GM19467 (cell line): Measurements from ENCODE around the gene MRPL17.

ENCODE experiments used
- ATAC-seq: cut with Tn5 transposase; IDR thresholded peaks from one replicate; pipeline ENCODE4 v1.9.1; 2021; ENCODE audit warnings: mild to moderate bottlenecking, moderate library complexity; ENCODE audit not compliant: unreplicated experiment

MRPL17 gene

DNA sequence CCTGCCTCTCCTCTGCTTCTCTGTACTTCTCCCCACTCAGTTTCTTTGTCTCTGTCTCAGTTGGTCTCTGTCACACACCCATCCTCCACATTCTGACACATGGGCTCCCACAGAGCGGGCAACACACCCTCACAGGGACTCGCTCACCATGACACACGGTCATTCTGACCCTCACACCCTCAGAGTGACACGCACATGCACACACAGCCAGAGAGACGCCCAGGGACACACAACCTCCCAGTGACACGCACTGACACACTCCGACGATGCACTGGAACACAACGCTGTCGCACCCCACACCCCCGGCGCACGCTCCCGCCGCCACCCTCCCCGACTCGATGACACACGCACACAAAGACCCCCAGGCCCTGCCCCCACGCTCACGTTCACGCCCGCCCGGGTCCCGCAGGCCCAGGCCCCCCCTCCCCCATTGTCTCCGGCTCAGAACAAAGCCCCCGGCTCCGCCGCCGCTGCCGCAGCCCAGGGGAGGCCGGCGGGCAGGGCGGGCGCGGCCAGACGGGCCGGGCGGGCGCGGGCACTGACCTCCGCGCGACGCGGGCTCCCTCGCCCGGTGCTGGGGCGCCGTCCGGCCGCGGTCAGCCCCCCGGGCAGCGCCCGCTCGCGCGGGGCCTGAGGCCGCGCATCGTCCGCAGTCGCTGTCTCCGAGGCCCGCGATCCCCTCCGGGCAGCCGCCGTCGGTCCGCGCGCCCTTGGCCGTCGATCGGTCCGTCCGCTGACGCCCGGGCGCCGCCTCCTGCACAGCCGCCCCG lies 27.9 kb downstream of the MRPL17 start:
- ATAC-seq = no peak

DNA sequence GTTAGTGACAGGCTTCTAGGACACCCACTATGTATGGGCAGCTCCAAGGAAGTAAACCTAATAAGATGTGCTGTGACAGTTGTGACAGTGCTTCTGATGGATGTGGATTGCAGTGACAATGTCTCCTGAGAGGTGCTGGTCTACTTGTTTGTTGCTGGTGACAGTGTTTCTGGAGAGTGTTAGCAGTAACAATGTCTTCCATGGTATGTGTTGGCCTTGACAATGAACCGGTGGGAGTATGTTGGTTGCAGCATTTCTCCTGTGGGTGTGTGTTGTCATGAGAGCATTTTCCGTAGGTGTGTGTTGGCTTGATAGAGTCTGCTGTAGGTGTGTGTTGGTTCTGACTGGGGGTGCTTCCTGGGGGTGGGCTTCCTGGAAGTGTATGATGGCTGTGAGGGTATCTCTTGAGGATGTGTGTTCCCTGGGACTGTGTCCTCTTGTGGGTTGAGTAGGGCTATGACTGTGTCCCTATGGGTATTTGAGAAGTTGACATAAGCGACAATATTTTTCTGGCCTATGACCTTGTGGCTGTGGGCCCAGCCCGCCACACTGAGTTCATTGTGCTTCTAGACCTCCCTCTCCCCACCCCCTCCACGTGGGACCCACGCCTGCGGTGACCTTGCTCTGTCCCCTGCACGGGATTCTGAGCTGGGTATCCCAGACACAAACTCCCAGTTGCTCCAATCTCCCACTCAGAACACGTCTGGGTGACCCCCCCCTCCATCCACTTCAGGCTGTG lies 28.7 kb downstream of the MRPL17 start:
- no peak for ATAC-seq

DNA sequence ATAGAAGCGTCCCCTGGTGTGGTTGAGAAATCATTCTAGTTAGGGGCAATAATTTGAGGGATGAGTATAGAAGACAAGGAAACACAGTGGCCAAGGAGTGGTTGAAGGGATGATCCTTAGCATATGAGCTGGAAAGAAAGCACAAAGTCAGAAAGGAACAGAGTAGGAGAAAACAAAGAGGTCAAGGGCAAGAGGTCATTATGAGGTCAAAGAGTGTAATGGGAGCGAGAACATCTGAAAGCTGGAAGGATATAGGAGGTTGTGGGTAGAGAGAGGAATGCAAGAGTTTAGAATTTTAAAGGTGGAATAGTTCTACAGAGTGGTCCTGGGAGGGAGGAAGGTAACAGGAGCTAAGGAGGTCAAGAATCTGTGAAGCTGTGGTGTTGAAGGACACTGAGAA lies 29.5 kb downstream of the MRPL17 start:
- ATAC-seq = no peak

DNA sequence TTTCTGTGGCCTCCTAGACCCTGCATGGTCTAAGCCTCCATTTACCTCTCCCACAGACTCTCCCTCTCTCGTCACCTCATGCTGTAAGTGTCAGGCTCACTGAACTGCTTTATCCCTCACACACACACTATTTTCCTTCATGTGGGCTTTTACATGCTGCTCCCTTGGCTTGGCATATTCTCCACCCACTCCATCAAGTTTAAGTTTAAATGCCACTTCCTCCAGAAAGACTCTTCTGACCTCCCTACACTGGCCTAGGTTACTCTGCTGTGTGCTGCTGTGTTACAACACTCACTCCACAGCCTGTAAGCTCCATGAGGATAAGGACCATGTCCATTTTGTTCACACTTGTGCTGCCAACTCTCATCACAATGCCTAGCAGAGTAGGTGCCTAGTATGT lies 30.0 kb downstream of the MRPL17 start:
- no peak for ATAC-seq

DNA sequence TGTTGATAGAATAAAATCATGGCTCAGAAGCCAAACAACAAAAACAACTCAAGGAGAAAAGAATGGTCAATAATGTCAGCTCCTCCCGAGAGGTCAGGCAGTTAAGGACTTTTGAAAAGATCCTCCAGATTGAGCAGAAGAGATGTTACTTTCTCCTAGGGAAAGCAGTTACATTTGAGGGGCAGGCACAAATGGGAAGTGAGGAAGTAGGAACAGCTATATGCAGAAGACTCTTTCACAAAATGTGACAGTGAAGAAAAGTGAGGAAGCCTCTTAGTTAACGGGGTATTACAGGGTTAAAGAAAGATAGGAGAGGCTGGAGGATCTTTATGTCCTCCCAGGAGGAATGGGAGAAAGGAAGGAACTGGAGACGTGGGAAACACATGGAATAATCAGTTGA lies 31.0 kb downstream of the MRPL17 start:
- ATAC-seq = no peak

DNA sequence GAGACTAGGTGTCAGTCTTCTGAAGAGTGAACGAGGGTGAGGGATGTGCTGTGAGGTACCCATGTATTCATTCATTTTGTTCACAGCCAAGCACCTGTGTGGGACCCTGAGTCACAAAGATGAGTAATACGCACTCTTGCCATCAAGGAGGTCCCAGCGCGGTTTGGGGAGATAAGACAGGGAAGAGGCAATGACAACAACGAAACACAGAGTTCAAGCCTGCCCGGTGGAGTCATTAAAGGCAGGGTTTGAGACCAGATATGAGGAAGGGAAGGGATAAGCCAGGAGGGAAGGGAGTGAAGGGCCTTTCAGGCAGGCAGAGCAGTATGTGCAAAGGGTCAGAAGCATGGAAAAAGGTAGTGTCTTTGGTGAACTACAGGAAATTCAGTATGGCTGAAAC lies 32.2 kb downstream of the MRPL17 start:
- ATAC-seq = no peak

DNA sequence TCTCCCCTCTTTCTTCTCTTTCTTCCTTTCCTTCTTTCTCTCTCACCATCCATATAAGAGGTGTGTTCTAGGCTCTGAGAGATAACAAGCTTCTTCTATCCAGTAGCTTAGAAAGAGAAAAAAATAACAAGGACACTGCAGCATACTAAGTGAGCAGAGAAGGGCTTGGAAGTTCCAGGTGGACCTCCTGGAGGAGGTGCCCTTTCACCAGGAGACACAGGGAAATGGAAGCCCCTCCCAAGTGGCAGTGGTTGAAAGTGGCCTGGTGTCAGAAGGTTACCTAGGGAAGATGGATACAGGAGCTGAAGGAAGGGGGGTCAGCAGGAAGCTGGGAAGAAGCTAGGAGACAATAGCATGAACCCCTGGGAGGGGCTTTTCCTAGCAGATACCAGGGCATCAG lies 33.0 kb downstream of the MRPL17 start:
- ATAC-seq = no peak

DNA sequence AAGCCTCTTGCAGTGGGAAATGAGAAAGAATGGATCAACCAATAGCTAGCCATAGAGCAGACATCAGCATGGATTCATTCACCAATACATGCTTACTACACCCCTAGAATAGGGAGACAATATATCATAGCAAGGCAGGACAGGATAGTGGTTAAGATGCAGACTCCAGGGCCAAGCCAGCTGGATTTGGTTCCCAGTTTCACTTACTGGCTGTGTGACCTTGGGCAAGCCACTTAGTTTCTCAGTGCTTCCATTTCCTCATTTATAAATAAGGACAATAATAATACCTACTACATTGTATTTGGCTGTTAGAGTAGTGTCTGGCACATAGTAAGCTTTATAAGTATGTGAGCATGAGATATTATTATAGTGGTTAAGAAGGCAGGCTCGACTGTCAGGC lies 34.6 kb downstream of the MRPL17 start:
- ATAC-seq = no peak

DNA sequence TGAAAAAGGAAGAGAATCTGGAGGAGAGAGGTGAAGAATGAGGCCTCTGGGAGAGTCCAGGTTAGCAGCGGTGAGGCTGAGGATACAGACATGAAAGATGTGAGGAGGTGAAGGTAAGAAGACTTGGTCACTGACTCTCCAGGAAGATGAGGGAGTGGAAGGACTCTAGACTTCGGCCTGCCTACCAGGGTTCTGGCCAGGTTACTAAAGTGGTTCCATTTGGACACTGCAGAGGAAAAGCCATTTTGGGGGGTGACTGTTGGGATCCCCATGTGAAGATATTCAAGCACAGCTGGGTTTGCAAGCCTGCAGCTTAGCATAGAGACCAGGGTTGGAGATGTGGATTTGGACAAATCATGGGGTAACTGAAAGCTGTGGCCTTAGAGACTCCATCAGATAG lies 35.3 kb downstream of the MRPL17 start:
- no peak for ATAC-seq

DNA sequence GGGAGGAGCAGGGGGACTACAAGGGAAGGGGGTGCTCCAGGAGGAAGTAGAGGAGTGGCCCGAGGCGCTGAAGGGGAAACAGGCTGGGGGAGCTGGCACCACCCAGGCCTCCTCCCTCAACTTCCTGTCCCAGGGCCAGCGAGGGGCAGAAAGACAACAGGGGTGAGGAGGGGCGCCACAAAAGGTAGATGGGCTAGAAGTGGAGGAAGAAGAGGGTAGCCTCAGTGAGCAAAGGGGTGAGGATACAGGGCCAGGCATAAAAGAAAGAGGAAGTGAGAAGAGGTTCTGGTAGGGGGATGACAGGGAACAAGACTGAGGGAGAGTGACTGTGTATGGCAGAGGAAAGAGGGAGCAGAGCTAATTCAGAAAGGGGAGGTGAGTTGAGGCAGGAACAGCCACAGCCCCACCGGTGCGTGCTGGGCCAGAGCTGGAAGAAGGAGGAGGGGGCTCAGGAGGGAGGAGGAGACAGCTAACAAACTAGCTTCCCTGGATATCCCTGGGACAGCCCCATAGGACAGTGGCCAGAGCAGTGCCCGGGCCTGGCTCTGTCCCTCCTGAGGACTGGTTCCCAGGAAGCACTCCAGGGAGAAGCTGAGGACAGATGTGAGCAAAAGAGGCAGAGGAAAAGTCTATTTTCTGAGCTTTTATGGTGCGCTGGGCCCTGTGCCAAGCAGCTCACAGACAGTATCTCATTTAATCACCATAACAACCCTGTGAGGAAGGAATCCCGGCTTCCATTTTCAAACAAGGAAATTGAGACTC lies 36.0 kb downstream of the MRPL17 start:
- ATAC-seq = peak; percentile 90

DNA sequence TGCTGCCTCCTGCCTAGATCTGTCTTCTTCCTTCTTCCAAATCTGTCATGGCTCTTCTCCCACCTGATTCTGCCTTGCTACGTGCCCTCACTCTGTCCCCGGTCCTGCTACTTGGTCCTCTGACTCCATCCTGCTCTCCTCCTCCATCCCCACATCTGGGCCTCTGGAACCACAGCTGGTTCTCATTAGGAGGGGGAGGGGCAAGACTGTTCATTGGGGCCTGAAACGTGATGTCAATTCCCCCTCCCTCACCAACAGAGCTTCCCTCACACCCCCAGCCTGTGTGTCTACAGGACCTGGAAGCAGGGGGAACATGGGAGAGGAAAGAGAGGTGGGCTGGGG lies 36.6 kb downstream of the MRPL17 start:
- no peak for ATAC-seq

DNA sequence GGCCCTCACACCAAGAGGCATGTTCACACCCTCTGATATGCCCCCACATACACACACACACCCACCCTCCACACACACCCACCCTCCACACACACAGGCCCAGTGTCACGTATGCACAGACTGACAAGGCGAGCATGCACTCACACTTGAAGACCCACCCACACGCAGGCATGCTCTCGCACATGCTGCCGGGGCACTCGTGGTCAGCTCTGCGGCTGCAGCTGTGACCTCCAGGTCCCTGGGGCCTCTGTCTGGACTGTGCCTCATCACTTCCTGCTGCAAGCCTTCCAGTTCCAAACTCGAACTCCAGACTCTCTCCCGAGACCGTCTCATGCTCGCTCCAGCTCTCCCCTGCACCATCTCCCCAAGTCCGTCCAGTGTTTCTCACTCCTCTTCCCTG lies 37.1 kb downstream of the MRPL17 start:
- ATAC-seq = no peak

DNA sequence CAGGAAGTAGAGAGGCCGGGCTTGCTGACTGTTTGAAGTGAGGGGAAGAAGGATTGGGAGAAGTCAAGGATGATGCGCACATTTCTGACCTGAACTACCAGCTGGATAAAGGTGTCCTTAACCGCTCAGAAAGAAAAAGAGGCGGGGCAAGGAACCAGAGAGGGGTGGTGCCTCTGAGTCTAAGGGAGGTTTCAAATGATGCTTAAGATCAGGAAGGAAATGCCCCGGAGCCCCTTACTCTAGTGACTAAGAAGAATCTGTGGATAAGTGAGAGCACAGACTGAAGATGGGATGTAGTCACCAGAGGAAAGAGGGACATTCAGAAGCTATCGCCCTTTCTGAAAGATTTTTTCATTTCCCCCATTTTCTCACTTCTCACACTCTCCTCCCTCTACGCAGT lies 40.2 kb downstream of the MRPL17 start:
- no peak for ATAC-seq

DNA sequence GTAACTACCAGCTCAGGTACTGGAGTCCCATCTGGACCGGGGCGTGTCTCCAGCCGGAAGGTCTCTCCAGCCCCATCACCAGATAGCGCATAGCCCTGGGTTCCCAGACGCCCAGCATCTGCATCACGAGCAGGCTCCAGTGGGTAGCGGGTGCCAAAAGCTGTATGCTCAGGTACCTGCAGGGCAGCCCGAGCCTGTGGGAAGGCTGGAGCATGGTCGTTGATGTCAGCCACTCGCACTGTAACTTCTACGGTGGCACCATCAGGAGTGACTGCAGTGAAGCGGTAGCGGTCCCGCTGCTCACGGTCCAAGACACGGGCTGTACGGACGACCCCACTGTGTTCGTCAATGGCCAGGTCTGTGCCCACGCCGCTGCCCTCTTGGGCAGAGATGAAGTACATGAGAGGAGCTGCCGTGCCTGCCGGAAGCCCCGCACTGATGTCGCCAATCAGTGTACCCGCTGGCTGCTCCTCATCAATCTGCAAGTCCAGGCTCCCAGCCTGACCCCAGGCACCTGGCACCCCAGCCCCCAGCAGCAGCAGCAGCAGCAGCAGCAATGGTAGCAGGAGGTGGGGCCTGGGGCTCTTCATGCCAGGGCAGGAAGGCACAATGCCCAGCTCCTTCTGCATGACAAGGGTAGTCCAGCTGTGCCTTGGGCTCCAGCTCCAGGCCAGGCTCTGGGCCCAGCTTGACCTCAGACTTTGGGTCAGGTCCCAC lies 42.0 kb downstream of the MRPL17 start:
- ATAC-seq = no peak

DNA sequence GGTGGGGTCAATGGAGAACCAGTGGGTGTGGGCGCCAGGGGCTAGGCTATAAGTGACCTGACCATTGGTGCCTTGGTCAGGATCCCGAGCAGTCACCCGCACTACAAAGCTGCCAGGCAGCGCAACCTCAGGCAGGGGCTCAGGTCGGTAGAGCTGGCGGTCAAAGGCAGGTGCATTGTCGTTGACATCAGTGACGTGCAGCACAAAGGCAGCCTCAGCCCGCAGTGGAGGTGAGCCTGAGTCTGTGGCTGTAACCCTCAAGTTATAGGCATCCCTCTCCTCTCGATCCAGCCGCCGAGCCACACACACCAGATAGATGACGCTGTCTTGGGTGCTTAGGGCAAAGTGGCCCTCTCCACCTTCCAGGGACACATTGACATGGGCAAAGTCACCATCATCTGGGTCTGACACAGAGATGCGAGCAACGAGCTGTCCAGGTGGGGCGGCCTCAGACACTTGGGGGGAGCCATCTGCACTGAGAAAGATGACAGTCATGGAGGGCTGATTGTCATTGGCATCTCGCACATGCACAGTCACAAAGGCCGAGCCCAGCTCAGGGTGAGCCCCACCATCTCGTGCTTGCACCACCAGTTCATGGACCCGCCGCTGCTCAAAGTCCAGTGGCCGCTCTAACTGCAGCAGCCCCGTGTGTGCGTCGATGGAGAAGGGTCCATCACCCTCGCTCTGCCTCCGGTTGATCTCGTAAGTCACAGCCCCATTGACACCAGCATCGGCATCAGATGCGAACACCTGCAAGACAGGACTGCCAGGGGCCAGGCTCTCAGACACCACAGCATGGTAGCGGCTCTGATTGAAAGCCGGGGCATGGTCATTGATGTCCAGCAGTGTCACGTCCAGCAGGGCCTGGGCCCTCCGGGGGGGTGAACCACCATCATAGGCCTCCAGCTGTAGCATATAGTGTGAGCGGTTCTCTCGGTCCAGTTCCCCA lies 42.8 kb downstream of the MRPL17 start:
- ATAC-seq = no peak

DNA sequence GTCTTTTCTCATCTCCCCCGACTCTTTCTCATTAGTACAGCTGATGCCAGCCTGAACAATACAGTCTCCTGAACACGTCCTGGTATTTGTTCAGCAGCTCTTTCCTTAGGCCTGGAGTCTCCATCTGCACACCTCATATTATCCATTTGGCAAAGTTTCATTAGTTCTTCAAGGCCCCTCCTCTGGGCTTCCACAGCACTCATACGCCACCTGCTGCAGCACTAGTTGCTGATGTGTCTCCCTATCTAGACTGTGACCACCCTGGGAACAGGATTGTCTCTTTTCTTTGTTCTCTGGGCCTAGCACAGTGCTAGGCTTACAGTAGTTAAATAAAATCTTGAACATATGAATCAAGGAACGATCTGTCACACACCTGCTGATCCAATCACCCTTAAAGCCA lies 44.7 kb downstream of the MRPL17 start:
- no peak for ATAC-seq

DNA sequence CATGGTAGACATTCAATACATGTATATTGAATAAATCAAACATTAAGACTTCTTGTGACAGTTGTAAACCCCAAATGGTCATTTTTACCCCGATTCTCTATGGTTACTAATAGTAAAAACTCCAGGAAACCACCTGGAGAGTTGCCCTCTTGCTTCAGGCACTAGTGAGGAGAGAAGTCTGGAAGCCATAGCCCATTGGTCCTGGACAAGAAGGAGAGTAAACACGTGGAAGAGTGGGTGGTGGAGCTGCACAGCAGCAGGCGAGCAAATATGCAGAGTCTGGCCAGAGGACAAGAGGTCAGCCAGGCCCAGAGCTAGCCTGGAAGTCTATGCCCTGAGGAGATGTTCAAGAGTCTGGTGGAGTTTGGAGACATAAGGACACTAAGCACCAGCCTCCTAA lies 45.3 kb downstream of the MRPL17 start:
- no peak for ATAC-seq

DNA sequence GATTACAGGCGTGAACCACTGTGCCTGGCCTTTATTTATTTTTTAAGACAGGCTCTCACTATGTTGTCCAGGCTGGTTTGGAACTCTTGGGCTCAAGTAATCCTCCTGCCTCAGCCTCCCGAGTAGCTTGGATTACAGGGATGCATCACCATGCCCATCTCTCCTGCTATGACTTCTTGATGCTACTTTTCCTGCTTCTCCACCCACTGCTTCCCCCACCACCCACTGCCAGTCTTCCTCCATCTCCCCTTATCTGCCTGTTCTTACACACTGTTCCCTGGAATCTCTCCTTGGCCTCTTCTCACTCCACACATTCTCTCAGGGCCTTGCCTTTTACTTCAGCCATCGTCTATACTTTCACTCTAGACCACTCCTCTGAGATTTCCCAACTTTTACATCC lies 46.7 kb downstream of the MRPL17 start:
- no peak for ATAC-seq

DNA sequence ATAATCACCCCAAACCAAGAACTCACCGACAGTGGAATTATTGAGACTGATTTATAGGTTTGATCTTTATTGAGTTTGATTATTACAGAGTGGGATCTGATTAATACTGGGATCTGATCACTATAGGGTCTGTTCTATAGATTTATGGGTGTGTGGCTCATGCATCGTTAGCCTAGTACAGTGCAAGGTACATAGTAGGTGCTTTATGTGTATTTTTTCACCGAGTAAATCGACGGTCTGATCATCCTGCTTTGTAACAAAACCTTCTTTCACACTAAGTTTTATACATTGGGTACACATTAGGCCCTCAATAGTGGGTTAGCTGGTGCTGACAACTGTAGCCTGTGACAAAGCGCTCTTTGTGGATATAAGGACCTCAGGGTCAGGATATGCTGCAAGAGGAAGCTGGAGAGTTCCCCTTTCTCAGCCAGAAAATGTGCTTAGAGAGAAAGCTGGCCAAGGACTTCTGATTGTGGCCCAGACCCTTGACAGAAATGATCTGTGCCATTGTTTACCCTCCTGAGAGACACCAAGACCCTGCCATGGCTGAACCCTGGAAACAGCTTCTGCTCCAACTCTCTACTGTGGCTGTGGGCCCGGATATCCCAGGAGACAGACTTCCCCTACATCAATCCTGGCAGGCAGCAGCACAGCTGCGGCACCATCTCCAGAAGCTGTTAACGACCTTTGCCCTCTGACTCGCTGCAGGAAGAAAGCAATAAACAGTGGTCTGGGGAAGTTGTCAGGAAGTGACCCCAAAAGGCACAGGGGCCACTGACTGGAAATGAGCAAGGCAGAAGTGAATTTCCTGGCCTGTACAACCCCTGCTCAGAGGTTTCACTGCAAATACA lies 47.8 kb downstream of the MRPL17 start:
- no peak for ATAC-seq
